Measurements from ENCODE around the gene MOSPD3. TPM values are rescaled to one million over a fixed set of nuclear protein-coding genes. Genes with fewer than 3 reads are reported as not detected.

The MOSPD3 gene
- polyA plus RNA-seq, 1 of the 3 experiments (the other 2 are of a cell fraction), result 61.7 TPM

DNA sequence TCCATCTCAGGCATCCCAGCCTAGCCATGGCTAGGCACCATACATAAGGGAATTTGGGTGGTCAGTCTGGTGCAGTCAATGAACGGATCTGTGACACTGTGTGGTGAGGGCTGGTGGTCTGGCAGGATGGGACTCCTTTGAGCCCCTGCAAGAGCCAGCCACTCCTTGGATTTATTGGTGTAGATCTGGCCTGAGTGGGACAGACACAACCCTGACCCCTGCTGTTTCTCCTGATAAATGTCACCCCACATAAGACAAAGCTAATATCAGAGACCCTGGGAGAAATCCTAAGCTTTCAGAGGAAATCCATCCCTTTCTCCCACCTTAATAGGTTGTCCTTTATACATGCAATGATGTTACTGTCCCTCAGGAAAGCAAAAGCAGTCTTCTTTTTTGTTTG, 23.9 kb upstream of the MOSPD3 start:
- Histone ChIP-seq H3K27ac (ENCODE audit: low read depth in 2 of 2, low read length in 1 of 2) (no peak overlapping the region), H3K4me2 (no peak overlapping the region), H3K9me2 (no peaks in the 10 kb centered on the region), H3F3A (replicated peaks; ENCODE audit: insufficient read depth) (peaks cover 7% of the 10 kb centered on the region), H3K36me3 (replicated peaks in 1 of 2; ENCODE audit: control insufficient read depth in 1 of 2, insufficient read depth in 2 of 2, low read length in 1 of 2) (no peaks in the 10 kb centered on the region), H3K4me3 (ENCODE audit: low read depth in 2 of 2, low read length in 1 of 2) (no peak overlapping the region), H3K9me3 (no peaks in the 10 kb centered on the region), H4K20me1 (ENCODE audit: insufficient read depth) (peaks cover 17% of the 10 kb centered on the region), H3K9ac (no peak overlapping the region), H2AFZ (ENCODE audit: low read depth) (no peak overlapping the region), H3K27me3 (ENCODE audit: insufficient read depth) (no peaks in the 10 kb centered on the region), H3K79me2 (ENCODE audit: insufficient read depth) (peaks cover 22% of the 10 kb centered on the region), H3K4me1 (ENCODE audit: control insufficient read depth in 1 of 2, insufficient read depth in 2 of 2, low read depth in 1 of 2, low read length in 1 of 2) (peaks cover 6 to 15% of the 10 kb centered on the region in 2 experiments; a peak in 2 of 4 replicates)
- DNase-seq, result peak; percentile 72
- ChIA-PET CTCF (interaction anchor here (0.5 to 11.9 kb wide), 27 partner anchors 9 to 159 kb away, joined by 3 to 149 read pairs (median 5); partner anchors contain the start of genes AGFG2, MEPCE, MOSPD3 and NYAP1), POLR2A (interaction anchor here (2.6 kb wide), 1 partner anchor 15 kb away, joined by 16 read pairs; the partner anchor contains the start of gene PCOLCE)
- TF ChIP-seq, protein P1, sequence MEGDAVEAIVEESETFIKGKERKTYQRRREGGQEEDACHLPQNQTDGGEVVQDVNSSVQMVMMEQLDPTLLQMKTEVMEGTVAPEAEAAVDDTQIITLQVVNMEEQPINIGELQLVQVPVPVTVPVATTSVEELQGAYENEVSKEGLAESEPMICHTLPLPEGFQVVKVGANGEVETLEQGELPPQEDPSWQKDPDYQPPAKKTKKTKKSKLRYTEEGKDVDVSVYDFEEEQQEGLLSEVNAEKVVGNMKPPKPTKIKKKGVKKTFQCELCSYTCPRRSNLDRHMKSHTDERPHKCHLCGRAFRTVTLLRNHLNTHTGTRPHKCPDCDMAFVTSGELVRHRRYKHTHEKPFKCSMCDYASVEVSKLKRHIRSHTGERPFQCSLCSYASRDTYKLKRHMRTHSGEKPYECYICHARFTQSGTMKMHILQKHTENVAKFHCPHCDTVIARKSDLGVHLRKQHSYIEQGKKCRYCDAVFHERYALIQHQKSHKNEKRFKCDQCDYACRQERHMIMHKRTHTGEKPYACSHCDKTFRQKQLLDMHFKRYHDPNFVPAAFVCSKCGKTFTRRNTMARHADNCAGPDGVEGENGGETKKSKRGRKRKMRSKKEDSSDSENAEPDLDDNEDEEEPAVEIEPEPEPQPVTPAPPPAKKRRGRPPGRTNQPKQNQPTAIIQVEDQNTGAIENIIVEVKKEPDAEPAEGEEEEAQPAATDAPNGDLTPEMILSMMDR (IDR thresholded peaks at IDR 0.05), result peak; percentile 62
- TF ChIP-seq POLR2AphosphoS5 (IDR thresholded peaks at IDR 0.05; ENCODE audit: low read depth, low read length) (no peak), SMC3 (IDR thresholded peaks at IDR 0.05; ENCODE audit: low read depth, low read length) (peak; percentile 66), NRF1 (IDR thresholded peaks at IDR 0.05; ENCODE audit: low read depth, low read length) (no peak), RAD21 (IDR thresholded peaks at IDR 0.05; ENCODE audit: low read length) (peak; percentile 68), RXRA (IDR thresholded peaks at IDR 0.05; ENCODE audit: borderline replicate concordance, low read depth) (no peak), TAF1 (IDR thresholded peaks at IDR 0.05; ENCODE audit: borderline replicate concordance, low read depth, low read length) (no peak)
- WGBS (ENCODE audit: low lambda C conversion rate), result 71% methylated on average over 1 of the region's 1 CpG

DNA sequence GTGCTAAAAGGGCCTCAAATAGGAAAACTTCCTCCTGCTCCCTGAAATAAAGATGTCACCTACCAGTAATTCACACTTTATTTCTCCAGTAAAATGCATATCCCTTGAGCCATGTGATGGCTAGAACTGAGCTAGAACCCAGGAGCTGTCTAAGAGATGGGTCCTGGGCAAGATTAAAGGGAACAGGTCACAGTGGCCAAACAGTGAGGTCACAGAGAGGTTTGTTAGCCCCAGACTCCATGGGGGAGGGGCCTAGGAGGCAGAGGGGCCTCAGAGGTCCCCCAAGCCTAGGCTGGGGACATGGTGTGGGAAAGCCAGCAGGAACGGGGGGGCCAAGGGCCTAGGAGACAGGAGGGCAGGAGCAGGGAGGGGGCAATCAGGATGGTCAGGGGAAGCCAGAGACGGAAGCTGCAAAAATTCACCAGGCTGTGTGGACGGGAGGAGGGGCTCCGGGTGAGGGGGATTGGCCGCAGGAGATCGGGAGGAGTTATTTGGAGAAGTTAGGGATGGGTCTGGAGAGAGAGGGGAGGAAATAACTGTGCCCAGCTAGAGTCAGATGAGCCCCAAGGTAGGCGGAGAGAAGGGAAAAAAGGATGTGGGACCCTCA, 22.9 kb upstream of the MOSPD3 start:
- Histone ChIP-seq H3K9me2 (no peaks in the 10 kb centered on the region), H3K4me3 (ENCODE audit: low read depth in 2 of 2, low read length in 1 of 2) (no peak overlapping the region), H2AFZ (ENCODE audit: low read depth) (no peak overlapping the region), H3K9ac (no peak overlapping the region), H3K27ac (ENCODE audit: low read depth in 2 of 2, low read length in 1 of 2) (no peak overlapping the region), H3K4me1 (ENCODE audit: control insufficient read depth in 1 of 2, insufficient read depth in 2 of 2, low read depth in 1 of 2, low read length in 1 of 2) (peaks cover 5 to 10% of the 10 kb centered on the region in 2 experiments; a peak in 2 of 4 replicates), H3K9me3 (no peaks in the 10 kb centered on the region), H3K36me3 (replicated peaks in 1 of 2; ENCODE audit: control insufficient read depth in 1 of 2, insufficient read depth in 2 of 2, low read length in 1 of 2) (no peaks in the 10 kb centered on the region), H4K20me1 (ENCODE audit: insufficient read depth) (peaks cover 11% of the 10 kb centered on the region), H3F3A (replicated peaks; ENCODE audit: insufficient read depth) (peaks cover 7% of the 10 kb centered on the region), H3K27me3 (ENCODE audit: insufficient read depth) (no peaks in the 10 kb centered on the region), H3K79me2 (ENCODE audit: insufficient read depth) (peaks cover 15% of the 10 kb centered on the region), H3K4me2 (no peak overlapping the region)
- no peak for DNase-seq
- 89% methylated on average over 7 of the region's 7 CpGs for WGBS (ENCODE audit: low lambda C conversion rate)
- POLR2A ChIA-PET, result interaction anchor here (2.6 kb wide), 1 partner anchor 14 kb away, joined by 16 read pairs; the partner anchor contains the start of gene PCOLCE
- TF ChIP-seq, protein P2, sequence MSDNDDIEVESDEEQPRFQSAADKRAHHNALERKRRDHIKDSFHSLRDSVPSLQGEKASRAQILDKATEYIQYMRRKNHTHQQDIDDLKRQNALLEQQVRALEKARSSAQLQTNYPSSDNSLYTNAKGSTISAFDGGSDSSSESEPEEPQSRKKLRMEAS (IDR thresholded peaks at IDR 0.05; ENCODE audit: low read depth), result no peak
- TF ChIP-seq ELF1 (IDR thresholded peaks at IDR 0.05) (no peak), FOSL2 (IDR thresholded peaks at IDR 0.05; ENCODE audit: borderline replicate concordance, low read depth) (no peak), NFIC (IDR thresholded peaks at IDR 0.05; ENCODE audit: borderline replicate concordance) (no peak), JUND (IDR thresholded peaks at IDR 0.05) (no peak), RFX5 (IDR thresholded peaks at IDR 0.05; ENCODE audit: low read length) (no peak), NRF1 (IDR thresholded peaks at IDR 0.05; ENCODE audit: low read depth, low read length) (no peak), POLR2AphosphoS5 (IDR thresholded peaks at IDR 0.05; ENCODE audit: low read depth, low read length) (no peak)
- CTCF ChIA-PET, result interaction anchor here (0.7 to 11.9 kb wide), 24 partner anchors 8 to 507 kb away, joined by 3 to 149 read pairs (median 6); partner anchors contain the start of genes AGFG2, NYAP1, PCOLCE and POP7

All from SK-N-SH (cell line).